ENCODE results near the gene METAP1. TPM values are rescaled to one million over a fixed set of nuclear protein-coding genes. Genes with fewer than 3 reads are reported as not detected.

Gene METAP1
- total RNA-seq, 4 donors from 2014 or later, result 16.4 to 32.1 (median 20.0) TPM

DNA sequence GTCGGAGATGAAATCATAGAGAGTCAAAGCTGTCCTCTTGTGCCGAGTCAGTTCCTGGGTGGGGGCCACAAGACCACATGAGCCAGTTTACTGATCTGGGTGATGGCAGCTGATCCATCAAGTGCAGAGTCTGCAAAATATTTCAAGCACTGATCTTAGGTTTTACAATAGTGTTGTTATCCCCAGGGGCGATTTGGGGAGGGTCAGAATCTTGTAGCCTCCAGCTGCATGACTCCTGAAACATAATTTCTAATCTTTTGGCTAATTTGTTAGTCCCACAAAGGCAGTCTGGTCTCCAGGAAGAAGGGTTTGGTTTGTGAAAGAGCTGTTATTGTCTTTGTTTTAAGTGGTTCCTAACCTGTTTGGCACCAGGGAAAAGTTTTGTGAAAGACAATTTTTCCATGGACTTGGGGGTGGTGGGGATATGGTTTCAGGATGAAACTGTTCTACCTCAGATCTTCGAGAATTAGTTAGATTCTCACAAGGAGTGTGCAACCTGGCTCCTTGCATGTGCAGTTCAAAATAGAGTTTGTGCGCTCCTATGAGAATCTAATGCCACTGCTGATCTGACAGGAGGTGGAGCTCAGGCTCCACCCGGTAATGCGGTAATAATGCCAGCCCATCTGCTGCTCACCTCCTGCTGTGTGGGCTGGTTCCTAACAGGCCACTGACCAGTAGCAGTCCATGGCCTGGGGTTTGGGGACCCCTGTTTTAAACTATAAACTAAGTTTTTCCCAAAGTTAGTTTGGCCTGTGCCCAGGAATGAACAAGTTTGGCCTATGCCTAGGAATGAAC is 29.2 kb downstream of the METAP1 start:
- no peak for DNase-seq (ENCODE audit: low spot score in 2 of 2)
- 75 to 87% methylated on average over 7 of the region's 7 CpGs for WGBS, 2 donors
- Histone ChIP-seq H3K4me1 (peaks cover 0 to 17% (median 0%) of the 10 kb centered on the region in 4 donors), H3K4me3 (no peak overlapping the region), H3K9me3 (peaks cover 0 to 16% (median 2%) of the 10 kb centered on the region in 4 donors), H3K27ac (no peak overlapping the region), H3K36me3 (peaks cover 0 to 16% (median 0%) of the 10 kb centered on the region in 3 donors), H3K27me3 (no peaks in the 10 kb centered on the region)
- TF ChIP-seq POLR2A (IDR thresholded peaks at IDR 0.05) (no peak), EP300 (IDR thresholded peaks at IDR 0.05) (no peak), CTCF (IDR thresholded peaks at IDR 0.05) (no peak)

GRCh38 chr4:99025506-99025905 is 30.0 kb downstream of the METAP1 start:
- peaks cover 0 to 12% (median 2%) of the 10 kb centered on the region in 4 donors for H3K9me3 ChIP-seq
- H3K27ac ChIP-seq, result no peak overlapping the region
- no peaks in the 10 kb centered on the region for H3K27me3 ChIP-seq
- no peak for TF ChIP-seq EP300 (IDR thresholded peaks at IDR 0.05)
- peaks cover 0 to 17% (median 0%) of the 10 kb centered on the region in 4 donors for H3K4me1 ChIP-seq
- no peak for DNase-seq (ENCODE audit: low spot score in 2 of 2)
- peaks cover 0 to 9% (median 0%) of the 10 kb centered on the region in 3 donors for H3K36me3 ChIP-seq
- H3K4me3 ChIP-seq, result no peak overlapping the region
- 93 to 95% methylated on average over 1 of the region's 1 CpG for WGBS, 2 donors

DNA sequence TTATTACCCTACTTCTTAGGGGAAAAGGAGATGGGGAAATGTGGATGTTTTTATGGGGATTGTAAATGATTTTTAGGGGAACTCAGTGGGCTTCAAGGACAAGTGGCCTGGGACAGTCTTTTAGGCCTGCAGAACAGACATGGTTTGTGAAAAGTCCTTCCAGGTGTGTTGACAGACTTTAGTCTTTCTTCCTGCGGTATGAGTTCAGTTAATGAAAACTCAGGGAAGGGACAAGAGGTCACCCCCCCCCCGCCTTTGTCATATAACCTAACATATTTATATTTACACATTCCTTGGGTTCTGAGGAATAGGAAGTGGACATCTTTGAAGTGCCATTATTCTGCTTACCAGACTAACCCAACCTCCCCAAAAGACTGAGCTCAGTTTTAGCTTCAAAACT is 31.8 kb downstream of the METAP1 start:
- Histone ChIP-seq H3K27me3 (no peaks in the 10 kb centered on the region), H3K27ac (no peak overlapping the region), H3K4me3 (no peak overlapping the region), H3K36me3 (no peaks in the 10 kb centered on the region), H3K4me1 (peaks cover 0 to 17% (median 0%) of the 10 kb centered on the region in 4 donors), H3K9me3 (no peaks in the 10 kb centered on the region)
- WGBS, 2 donors, result 81 to 93% methylated on average over 2 of the region's 2 CpGs
- DNase-seq (ENCODE audit: low spot score in 2 of 2), result no peak
- TF ChIP-seq EP300 (IDR thresholded peaks at IDR 0.05) (no peak), CTCF (IDR thresholded peaks at IDR 0.05) (no peak), POLR2A (IDR thresholded peaks at IDR 0.05) (no peak)

GRCh38 chr4:99028187-99028586 is 32.7 kb downstream of the METAP1 start:
- Histone ChIP-seq H3K4me1 (peaks cover 0 to 17% (median 0%) of the 10 kb centered on the region in 4 donors), H3K27me3 (no peaks in the 10 kb centered on the region), H3K36me3 (no peaks in the 10 kb centered on the region), H3K27ac (no peak overlapping the region), H3K4me3 (no peak overlapping the region), H3K9me3 (no peaks in the 10 kb centered on the region)
- DNase-seq (ENCODE audit: low spot score in 2 of 2), result no peak
- TF ChIP-seq EP300 (IDR thresholded peaks at IDR 0.05), result no peak
- TF ChIP-seq POLR2A (IDR thresholded peaks at IDR 0.05), result no peak
- TF ChIP-seq CTCF (IDR thresholded peaks at IDR 0.05), result no peak

DNA sequence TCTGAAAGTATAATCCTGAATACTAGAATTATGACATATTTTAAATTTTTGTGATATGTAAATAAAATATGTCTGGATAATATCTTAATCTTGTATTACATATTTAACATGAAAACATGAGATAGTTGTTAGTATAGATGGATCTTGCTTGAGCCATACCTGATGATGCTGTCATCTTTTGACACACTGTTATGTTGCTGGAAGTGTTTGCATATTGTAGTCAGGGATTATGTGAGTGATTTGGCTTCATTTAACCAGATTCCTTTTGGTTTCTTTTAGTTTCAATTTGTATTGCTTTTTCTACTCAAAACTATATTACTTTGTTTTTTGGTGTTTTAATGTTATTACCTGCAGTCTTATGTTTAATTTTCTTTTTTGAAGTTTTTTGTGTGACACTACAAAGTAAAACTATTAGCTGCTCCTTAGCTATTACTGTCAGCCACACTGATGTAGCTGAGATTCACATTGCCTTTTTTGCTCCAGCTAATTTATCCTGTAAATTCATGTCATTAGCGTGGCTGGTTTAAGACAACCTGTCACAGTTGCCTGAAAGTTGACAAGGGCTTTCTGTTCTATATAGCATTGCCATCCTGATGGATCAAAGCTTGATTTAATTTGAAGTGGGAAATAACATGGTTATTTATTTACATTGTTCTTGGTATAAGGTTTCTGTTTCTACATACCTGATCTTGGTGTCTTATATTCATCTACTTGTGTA is 33.7 kb downstream of the METAP1 start:
- TF ChIP-seq CTCF (IDR thresholded peaks at IDR 0.05), result no peak
- TF ChIP-seq POLR2A (IDR thresholded peaks at IDR 0.05), result no peak
- TF ChIP-seq EP300 (IDR thresholded peaks at IDR 0.05), result no peak
- Histone ChIP-seq H3K4me3 (no peak overlapping the region), H3K27ac (no peak overlapping the region), H3K9me3 (no peaks in the 10 kb centered on the region), H3K4me1 (peaks cover 0 to 17% (median 0%) of the 10 kb centered on the region in 4 donors), H3K27me3 (no peaks in the 10 kb centered on the region), H3K36me3 (peaks cover 0 to 3% (median 0%) of the 10 kb centered on the region in 3 donors)
- no peak for DNase-seq (ENCODE audit: low spot score in 2 of 2)
- WGBS, 2 donors, result 0 to 58% methylated on average over 1 of the region's 1 CpG
